Measurements from ENCODE around the gene NR6A1. TPM values are rescaled to one million over a fixed set of nuclear protein-coding genes. Genes with fewer than 3 reads are reported as not detected.

Gene NR6A1
- total RNA-seq, 1 experiment from 2014 or later = 0.77 TPM

- no peak overlapping the region for H3K4me2 ChIP-seq (ENCODE audit: low read length)
- no peaks in the 10 kb centered on the region for H3K27me3 ChIP-seq (ENCODE audit: low read length)
- DNase-seq (no peak), ATAC-seq (no peak)
- no peak overlapping the region for H3K9ac ChIP-seq (ENCODE audit: low read length)
- TF ChIP-seq EZH2 (IDR thresholded peaks at IDR 0.05; ENCODE audit: low read length, unreplicated experiment) (no peak), EZH2phosphoT487 (IDR thresholded peaks at IDR 0.05; ENCODE audit: borderline replicate concordance, low read length) (no peak), CTCF (conservative IDR thresholded peaks at IDR 0.05; ENCODE audit: low read depth, low read length) (no peak)
- H3K9me2 ChIP-seq (replicated peaks; ENCODE audit: low read length) = no peaks in the 10 kb centered on the region
- no peak overlapping the region for H2AFZ ChIP-seq (ENCODE audit: low read length)
- POLR2A ChIA-PET (ENCODE audit: unreplicated experiment) = interaction anchor here (0.7 kb wide), 1 partner anchor 126 kb away, joined by 6 read pairs; no protein-coding TSS in a partner anchor
- H3K4me1 ChIP-seq (ENCODE audit: insufficient read depth, low read length) = peaks cover 10% of the 10 kb centered on the region
- no peak overlapping the region for H3K27ac ChIP-seq (ENCODE audit: low read length)
- H3K4me3 ChIP-seq (ENCODE audit: low read length) = no peak overlapping the region
- intact Hi-C loops (cut with micrococcal nuclease) = no loop called here
- CTCF ChIA-PET = no interaction called here
- H3K36me3 ChIP-seq (ENCODE audit: low read depth, low read length) = no peaks in the 10 kb centered on the region
- H3K79me2 ChIP-seq (ENCODE audit: low read length) = no peaks in the 10 kb centered on the region
- H3K9me3 ChIP-seq (ENCODE audit: low read length) = no peaks in the 10 kb centered on the region
- no peaks in the 10 kb centered on the region for H4K20me1 ChIP-seq (ENCODE audit: low read length)
- no peaks in the 10 kb centered on the region for H3F3A ChIP-seq (ENCODE audit: low read length, unreplicated experiment)
- no TSS peak for BruUV-seq (replicated peaks)
Observed at GRCh38 chr9:124693403-124693802, 77.7 kb downstream of the NR6A1 start.

- no peaks in the 10 kb centered on the region for H3K79me2 ChIP-seq (ENCODE audit: low read length)
- no peak overlapping the region for H3K9ac ChIP-seq (ENCODE audit: low read length)
- CTCF ChIA-PET = no interaction called here
- no peaks in the 10 kb centered on the region for H3K4me1 ChIP-seq (ENCODE audit: insufficient read depth, low read length)
- H4K20me1 ChIP-seq (ENCODE audit: low read length) = no peaks in the 10 kb centered on the region
- DNase-seq = no peak
- TF ChIP-seq EZH2phosphoT487 (IDR thresholded peaks at IDR 0.05; ENCODE audit: borderline replicate concordance, low read length) (no peak), EZH2 (IDR thresholded peaks at IDR 0.05; ENCODE audit: low read length, unreplicated experiment) (no peak), CTCF (conservative IDR thresholded peaks at IDR 0.05; ENCODE audit: low read depth, low read length) (no peak)
- H3K9me2 ChIP-seq (replicated peaks; ENCODE audit: low read length) = no peaks in the 10 kb centered on the region
- no peak overlapping the region for H2AFZ ChIP-seq (ENCODE audit: low read length)
- H3K4me2 ChIP-seq (ENCODE audit: low read length) = no peak overlapping the region
- ATAC-seq = no peak
- H3K4me3 ChIP-seq (ENCODE audit: low read length) = no peak overlapping the region
- POLR2A ChIA-PET (ENCODE audit: unreplicated experiment) = no interaction called here
- H3K9me3 ChIP-seq (ENCODE audit: low read length) = no peaks in the 10 kb centered on the region
- no peaks in the 10 kb centered on the region for H3F3A ChIP-seq (ENCODE audit: low read length, unreplicated experiment)
- no peaks in the 10 kb centered on the region for H3K36me3 ChIP-seq (ENCODE audit: low read depth, low read length)
- no peaks in the 10 kb centered on the region for H3K27me3 ChIP-seq (ENCODE audit: low read length)
- H3K27ac ChIP-seq (ENCODE audit: low read length) = no peak overlapping the region
- intact Hi-C loops (cut with micrococcal nuclease) = no loop called here
- no TSS peak for BruUV-seq (replicated peaks)
Observed at GRCh38 chr9:124688238-124688904, 82.7 kb downstream of the NR6A1 start.

- DNase-seq = no peak
- ChIA-PET POLR2A (ENCODE audit: unreplicated experiment) (no interaction called here), CTCF (no interaction called here)
Observed at GRCh38 chr9:124686918-124687317, 84.2 kb downstream of the NR6A1 start.

More at GRCh38 chr9:124686918-124687317, 84.2 kb downstream of the NR6A1 start:
- Histone ChIP-seq H3K4me2 (ENCODE audit: low read length) (no peak overlapping the region), H3K27me3 (ENCODE audit: low read length) (no peaks in the 10 kb centered on the region), H3F3A (ENCODE audit: low read length, unreplicated experiment) (no peaks in the 10 kb centered on the region), H3K9ac (ENCODE audit: low read length) (no peak overlapping the region), H3K4me1 (ENCODE audit: insufficient read depth, low read length) (no peaks in the 10 kb centered on the region), H3K9me2 (replicated peaks; ENCODE audit: low read length) (no peaks in the 10 kb centered on the region), H3K9me3 (ENCODE audit: low read length) (no peaks in the 10 kb centered on the region), H3K4me3 (ENCODE audit: low read length) (no peak overlapping the region), H3K27ac (ENCODE audit: low read length) (no peak overlapping the region), H4K20me1 (ENCODE audit: low read length) (no peaks in the 10 kb centered on the region), H2AFZ (ENCODE audit: low read length) (no peak overlapping the region), H3K36me3 (ENCODE audit: low read depth, low read length) (no peaks in the 10 kb centered on the region), H3K79me2 (ENCODE audit: low read length) (no peaks in the 10 kb centered on the region)
- TF ChIP-seq EZH2phosphoT487 (IDR thresholded peaks at IDR 0.05; ENCODE audit: borderline replicate concordance, low read length) = no peak
- TF ChIP-seq EZH2 (IDR thresholded peaks at IDR 0.05; ENCODE audit: low read length, unreplicated experiment) = no peak
- TF ChIP-seq CTCF (conservative IDR thresholded peaks at IDR 0.05; ENCODE audit: low read depth, low read length) = no peak
- intact Hi-C loops (cut with micrococcal nuclease) = no loop called here
- no peak for ATAC-seq
- BruUV-seq (replicated peaks) = no TSS peak
